ENCODE results near the gene DUS3L. TPM values are rescaled to one million over a fixed set of nuclear protein-coding genes. Genes with fewer than 3 reads are reported as not detected.

Gene DUS3L
- total RNA-seq, 1 experiment from 2014 or later: 77.6 TPM

- Mint-ChIP-seq H3K36me3 (ENCODE audit: insufficient read depth, unreplicated experiment) (no peaks in the 10 kb centered on the region), H3K4me3 (ENCODE audit: unreplicated experiment) (no peak overlapping the region), H3K9me3 (ENCODE audit: unreplicated experiment) (no peaks in the 10 kb centered on the region), H3K27me3 (ENCODE audit: insufficient read depth, unreplicated experiment) (no peaks in the 10 kb centered on the region), H3K27ac (ENCODE audit: low read depth, unreplicated experiment) (no peak overlapping the region), H3K4me1 (ENCODE audit: insufficient read depth, unreplicated experiment) (peaks cover under 1% of the 10 kb centered on the region)
- CTCF ChIA-PET: interaction anchor here (1.0 to 1.2 kb wide), 3 partner anchors 10 to 169 kb away, joined by 3 to 7 read pairs (median 3); no protein-coding TSS in a partner anchor
- no TSS peak for BruUV-seq (replicated peaks)
- intact Hi-C loops (cut with micrococcal nuclease): loop anchor here (10.0 kb wide), 1 partner anchor 103 kb away; the partner anchor contains the start of gene RPL36
- no peak for DNase-seq (ENCODE audit: unreplicated experiment)
- TF ChIP-seq CTCF (IDR thresholded peaks at IDR 0.05; ENCODE audit: unreplicated experiment): no peak
- POLR2A ChIA-PET: interaction anchor here (0.8 kb wide), 1 partner anchor 30 kb away, joined by 3 read pairs; no protein-coding TSS in a partner anchor
These were observed 7.3 kb upstream of the DUS3L start for GRCh38 chr19:5798244-5798643.

- TF ChIP-seq CTCF (IDR thresholded peaks at IDR 0.05; ENCODE audit: unreplicated experiment): no peak
- CTCF ChIA-PET: interaction anchor here (0.6 to 3.1 kb wide), 8 partner anchors 8 to 241 kb away, joined by 3 to 29 read pairs (median 4); no protein-coding TSS in a partner anchor
- Mint-ChIP-seq H3K36me3 (ENCODE audit: insufficient read depth, unreplicated experiment) (peaks cover 9% of the 10 kb centered on the region), H3K4me1 (ENCODE audit: insufficient read depth, unreplicated experiment) (peaks cover 4% of the 10 kb centered on the region), H3K27ac (ENCODE audit: low read depth, unreplicated experiment) (no peak overlapping the region), H3K27me3 (ENCODE audit: insufficient read depth, unreplicated experiment) (no peaks in the 10 kb centered on the region), H3K9me3 (ENCODE audit: unreplicated experiment) (no peaks in the 10 kb centered on the region), H3K4me3 (ENCODE audit: unreplicated experiment) (no peak overlapping the region)
- no peak for DNase-seq (ENCODE audit: unreplicated experiment)
- intact Hi-C loops (cut with micrococcal nuclease): loop anchor here (10.0 kb wide), 1 partner anchor 101 kb away; the partner anchor contains the start of gene RPL36
- POLR2A ChIA-PET: interaction anchor here (3.1 kb wide), 1 partner anchor 108 kb away, joined by 15 read pairs; the partner anchor contains the start of genes NDUFA11 and VMAC
- no TSS peak for BruUV-seq (replicated peaks)
These were observed 4.5 kb upstream of the DUS3L start for GRCh38 chr19:5795382-5795919.

- Mint-ChIP-seq H3K4me3 (ENCODE audit: unreplicated experiment) (no peak overlapping the region), H3K4me1 (ENCODE audit: insufficient read depth, unreplicated experiment) (peaks cover 14% of the 10 kb centered on the region), H3K9me3 (ENCODE audit: unreplicated experiment) (no peaks in the 10 kb centered on the region), H3K27me3 (ENCODE audit: insufficient read depth, unreplicated experiment) (no peaks in the 10 kb centered on the region), H3K36me3 (ENCODE audit: insufficient read depth, unreplicated experiment) (peaks cover 29% of the 10 kb centered on the region), H3K27ac (ENCODE audit: low read depth, unreplicated experiment) (no peak overlapping the region)
- no TSS peak for BruUV-seq (replicated peaks)
- ChIA-PET POLR2A (interaction anchor here (3.1 kb wide), 1 partner anchor 111 kb away, joined by 15 read pairs; the partner anchor contains the start of genes NDUFA11 and VMAC), CTCF (interaction anchor here (0.6 to 3.1 kb wide), 5 partner anchors 11 to 430 kb away, joined by 3 to 29 read pairs (median 5); no protein-coding TSS in a partner anchor)
- no peak for DNase-seq (ENCODE audit: unreplicated experiment)
- no peak for TF ChIP-seq CTCF (IDR thresholded peaks at IDR 0.05; ENCODE audit: unreplicated experiment)
- intact Hi-C loops (cut with micrococcal nuclease): loop anchor here (10.0 kb wide), 1 partner anchor 98 kb away; the partner anchor contains the start of gene RPL36
These were observed 2.2 kb upstream of the DUS3L start for GRCh38 chr19:5793188-5793587.

GRCh38 chr19:5792224-5792623 is 1.3 kb upstream of the DUS3L start:
- TF ChIP-seq CTCF (IDR thresholded peaks at IDR 0.05; ENCODE audit: unreplicated experiment): no peak
- no TSS peak for BruUV-seq (replicated peaks)
- no peak for DNase-seq (ENCODE audit: unreplicated experiment)
- intact Hi-C loops (cut with micrococcal nuclease): loop anchor here (10.0 kb wide), 1 partner anchor 97 kb away; the partner anchor contains the start of gene RPL36
- peaks cover 14% of the 10 kb centered on the region for H3K4me1 Mint-ChIP-seq (ENCODE audit: insufficient read depth, unreplicated experiment)
- no peak overlapping the region for H3K27ac Mint-ChIP-seq (ENCODE audit: low read depth, unreplicated experiment)
- H3K36me3 Mint-ChIP-seq (ENCODE audit: insufficient read depth, unreplicated experiment): peaks cover 33% of the 10 kb centered on the region
- H3K9me3 Mint-ChIP-seq (ENCODE audit: unreplicated experiment): no peaks in the 10 kb centered on the region
- POLR2A ChIA-PET: interaction anchor here (2.8 to 3.1 kb wide), 3 partner anchors 73 to 112 kb away, joined by 15 to 27 read pairs (median 24); partner anchors contain the start of genes CATSPERD, LONP1, NDUFA11 and VMAC
- no peaks in the 10 kb centered on the region for H3K27me3 Mint-ChIP-seq (ENCODE audit: insufficient read depth, unreplicated experiment)
- H3K4me3 Mint-ChIP-seq (ENCODE audit: unreplicated experiment): no peak overlapping the region
- CTCF ChIA-PET: interaction anchor here (0.6 to 1.8 kb wide), 2 partner anchors 12 to 177 kb away, joined by 3 to 8 read pairs; no protein-coding TSS in a partner anchor
